ENCODE measurements around the gene FBXO47.

DNA sequence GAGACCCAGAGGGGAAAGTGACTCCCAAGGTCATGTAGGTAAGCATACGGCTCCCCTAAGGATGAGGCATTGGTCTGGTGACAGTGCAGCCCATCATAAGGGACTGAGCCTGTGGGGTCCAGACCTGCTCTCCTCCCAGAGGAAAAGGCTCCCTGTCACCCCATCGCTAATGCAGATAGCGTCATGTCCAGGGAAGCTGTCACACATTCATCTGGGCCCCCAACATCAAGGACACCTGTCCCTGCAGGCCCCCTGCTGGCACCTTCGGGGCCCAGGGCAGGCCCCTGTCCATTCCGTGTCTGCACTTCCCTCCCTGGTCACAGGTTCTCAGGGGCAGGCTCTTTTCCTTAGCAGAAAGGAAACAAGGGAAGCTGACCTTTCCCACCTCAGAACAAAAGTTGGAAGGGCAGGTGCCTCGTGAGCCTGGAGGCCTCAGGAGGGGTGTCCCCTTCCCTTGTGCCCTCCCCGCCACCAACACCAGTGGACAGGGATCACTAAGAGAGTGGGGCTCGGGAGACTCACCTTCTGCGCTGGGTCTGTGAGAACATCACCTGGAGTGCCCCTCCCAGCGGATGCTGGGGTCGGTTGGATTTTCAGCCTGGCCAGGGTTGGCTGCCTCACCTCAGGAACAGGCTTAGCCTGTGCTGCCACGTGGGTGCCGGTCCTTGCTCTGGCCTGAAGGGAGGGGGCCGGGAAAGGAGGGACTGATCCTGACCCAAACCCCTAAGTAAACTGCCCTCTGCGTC lies 59.1 kb downstream of the FBXO47 start:
- no peak for TF ChIP-seq MAZ (IDR thresholded peaks at IDR 0.05; ENCODE audit: borderline replicate concordance, low read depth, low read length)
- TF ChIP-seq MAZ (CRISPR knock-in tag; IDR thresholded peaks at IDR 0.05; ENCODE audit: low read depth) = no peak
- TF ChIP-seq KLF6 (CRISPR knock-in tag; IDR thresholded peaks at IDR 0.05) = no peak
- no peak for TF ChIP-seq BHLHE40 (IDR thresholded peaks at IDR 0.05; ENCODE audit: low read length)
- no peak for TF ChIP-seq ZBTB8A (CRISPR knock-in tag; IDR thresholded peaks at IDR 0.05; ENCODE audit: borderline replicate concordance, low read depth)

Measured in HepG2 (cell line).